Tibial nerve (tissue), 3 donors: ENCODE measurements around the gene SPINK7.

Source experiments
- POLR2A ChIP-seq, 2 donors: fragments of 450-650 bp; IDR thresholded peaks; one replicate each; pipeline ENCODE4 v1.6.1; 2017; ENCODE audit warnings: antibody characterized with exemption in 2 of 2, mild to moderate bottlenecking in 2 of 2, moderate library complexity in 2 of 2
- TF ChIP-seq, protein P1 (sequence below), 5 experiments: fragments of 200-600 bp in 3 of 5; fragments of 450-650 bp in 2 of 5; sonication (generic) in 3 of 5; IDR thresholded peaks; one replicate each; pipeline ENCODE4 v1.5.1; 2016 to 2019; ENCODE audit warnings: antibody characterized with exemption in 5 of 5, mild to moderate bottlenecking in 3 of 5, moderate library complexity in 2 of 5

DNA sequence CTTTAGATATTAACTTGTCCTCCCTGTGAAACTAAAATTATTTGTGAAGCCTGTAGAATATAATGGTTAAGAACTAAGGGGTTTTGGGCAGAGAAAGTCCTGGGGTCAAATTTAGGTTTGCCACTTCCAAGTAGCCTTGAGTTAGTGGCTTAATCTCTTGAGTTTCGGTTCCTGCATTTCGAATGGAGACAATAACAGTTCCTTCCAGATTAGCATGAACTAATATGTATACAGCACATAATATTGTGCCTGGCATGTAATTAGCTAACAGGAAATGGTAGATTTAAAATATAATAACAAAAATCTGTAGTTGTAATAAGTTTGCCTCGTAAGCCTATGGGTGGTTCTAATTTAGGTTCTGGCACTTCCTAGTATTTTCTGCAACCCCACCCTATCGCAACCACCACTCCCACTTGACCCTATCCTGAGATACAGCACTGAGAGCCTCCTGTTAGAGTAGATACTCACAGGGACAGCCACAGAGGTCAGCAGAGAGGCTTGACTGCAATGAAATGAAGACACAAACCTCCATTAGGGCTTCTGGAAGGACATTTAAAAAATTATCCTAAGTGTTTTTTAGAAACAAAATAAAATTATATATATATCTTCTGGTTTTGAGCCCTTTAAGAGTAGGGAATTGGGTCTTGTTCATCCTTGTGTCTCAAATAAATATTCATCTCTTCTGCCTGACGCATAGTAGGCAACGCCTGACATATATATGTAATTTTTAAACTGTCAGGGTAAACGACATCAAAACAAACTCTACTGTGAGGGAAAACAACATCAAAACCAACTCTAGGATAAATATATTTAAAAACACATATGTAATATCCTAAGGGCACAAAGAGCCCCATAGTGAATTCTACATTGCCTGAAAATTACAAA, 31.6 kb downstream of the SPINK7 start:
- TF ChIP-seq, protein P1, sequence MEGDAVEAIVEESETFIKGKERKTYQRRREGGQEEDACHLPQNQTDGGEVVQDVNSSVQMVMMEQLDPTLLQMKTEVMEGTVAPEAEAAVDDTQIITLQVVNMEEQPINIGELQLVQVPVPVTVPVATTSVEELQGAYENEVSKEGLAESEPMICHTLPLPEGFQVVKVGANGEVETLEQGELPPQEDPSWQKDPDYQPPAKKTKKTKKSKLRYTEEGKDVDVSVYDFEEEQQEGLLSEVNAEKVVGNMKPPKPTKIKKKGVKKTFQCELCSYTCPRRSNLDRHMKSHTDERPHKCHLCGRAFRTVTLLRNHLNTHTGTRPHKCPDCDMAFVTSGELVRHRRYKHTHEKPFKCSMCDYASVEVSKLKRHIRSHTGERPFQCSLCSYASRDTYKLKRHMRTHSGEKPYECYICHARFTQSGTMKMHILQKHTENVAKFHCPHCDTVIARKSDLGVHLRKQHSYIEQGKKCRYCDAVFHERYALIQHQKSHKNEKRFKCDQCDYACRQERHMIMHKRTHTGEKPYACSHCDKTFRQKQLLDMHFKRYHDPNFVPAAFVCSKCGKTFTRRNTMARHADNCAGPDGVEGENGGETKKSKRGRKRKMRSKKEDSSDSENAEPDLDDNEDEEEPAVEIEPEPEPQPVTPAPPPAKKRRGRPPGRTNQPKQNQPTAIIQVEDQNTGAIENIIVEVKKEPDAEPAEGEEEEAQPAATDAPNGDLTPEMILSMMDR (IDR thresholded peaks at IDR 0.05) = no peak
- no peak for TF ChIP-seq POLR2A (IDR thresholded peaks at IDR 0.05)
